Effector CD8-positive, alpha-beta T cell (primary cell): ENCODE measurements around the gene TCF7L1.
"Not testable (repeated sequence)": the region's sequence is repeated elsewhere in the genome, so short reads cannot be mapped to it uniquely, and the experiment has no call there.

Experiments used
- DNase-seq: peaks from one replicate; lab custom pipeline; 2025; lab: John Stamatoyannopoulos, UW

TCF7L1 gene

GRCh38 chr2:85326406-85327159 is 193.4 kb downstream of the TCF7L1 start:
- no peak for DNase-seq

- DNase-seq: peak; percentile 42
These were observed 194.1 kb downstream of the TCF7L1 start for GRCh38 chr2:85327160-85327821.

DNA sequence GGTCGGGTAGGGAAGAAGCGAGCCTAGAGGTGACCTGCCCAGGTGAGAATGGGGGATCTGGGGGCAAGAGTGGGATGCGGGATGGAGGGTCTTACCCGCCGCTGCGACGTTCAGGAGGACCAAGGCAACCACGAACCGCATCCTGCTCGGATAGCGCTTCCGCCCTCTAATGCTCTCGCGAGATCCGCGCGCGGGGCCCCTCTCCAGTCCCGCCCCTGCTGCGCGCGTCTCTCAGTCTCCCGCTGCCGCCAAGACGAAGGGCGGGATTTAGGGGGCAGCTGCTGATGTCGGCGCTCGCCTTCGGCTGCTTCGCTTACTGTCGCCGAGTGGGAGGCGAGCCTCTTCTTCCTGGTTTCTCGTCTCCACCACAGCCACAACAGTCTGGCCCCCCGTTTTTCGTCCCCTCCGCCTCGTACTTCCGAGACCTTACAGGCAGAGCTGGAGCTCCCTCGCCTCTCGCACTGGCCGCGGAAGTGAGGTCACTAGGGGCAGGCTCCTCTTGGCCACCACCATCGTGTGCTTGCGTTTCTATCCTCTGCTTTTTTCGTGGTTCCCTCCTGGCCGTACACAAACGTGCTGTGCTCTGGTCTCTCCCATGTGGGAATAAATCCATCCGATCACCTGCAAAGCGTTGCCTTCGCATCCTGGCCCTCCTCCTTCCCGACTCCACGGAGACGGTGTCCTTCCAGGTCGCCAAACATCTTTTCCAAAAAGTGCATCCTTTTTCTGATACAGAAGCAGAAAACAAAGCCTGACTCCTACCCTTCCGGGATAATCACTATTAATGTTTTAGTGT is 194.8 kb downstream of the TCF7L1 start, which contains the start of gene TGOLN2:
Gene TGOLN2, minus strand, starts transcription at position 168 of the 796 bp plus-strand sequence. Its CDS starts 27 bp downstream, at position 141.
- DNase-seq: peak; percentile 88

GRCh38 chr2:85329181-85329651 is 196.0 kb downstream of the TCF7L1 start:
- DNase-seq: no peak

DNA sequence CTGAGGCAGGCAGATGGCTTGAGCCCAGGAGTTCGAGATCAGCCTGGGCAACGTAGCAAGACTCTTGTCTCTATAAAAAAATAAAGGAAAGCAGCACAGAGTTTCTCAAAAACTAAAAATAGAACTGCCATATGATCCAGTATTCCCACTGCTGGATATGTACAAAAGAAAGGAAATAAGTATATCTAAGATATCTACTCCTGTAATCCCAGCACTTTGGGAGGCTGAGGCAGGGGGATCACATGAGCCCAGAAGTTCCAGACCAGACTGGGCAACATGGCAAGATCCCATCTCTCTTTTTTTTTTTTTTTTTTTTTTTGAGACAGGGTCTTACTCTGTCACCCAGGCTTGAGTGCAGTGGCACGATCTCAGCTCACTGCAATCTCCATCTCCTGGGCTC is 196.5 kb downstream of the TCF7L1 start:
- DNase-seq: not testable (repeated sequence)

DNA sequence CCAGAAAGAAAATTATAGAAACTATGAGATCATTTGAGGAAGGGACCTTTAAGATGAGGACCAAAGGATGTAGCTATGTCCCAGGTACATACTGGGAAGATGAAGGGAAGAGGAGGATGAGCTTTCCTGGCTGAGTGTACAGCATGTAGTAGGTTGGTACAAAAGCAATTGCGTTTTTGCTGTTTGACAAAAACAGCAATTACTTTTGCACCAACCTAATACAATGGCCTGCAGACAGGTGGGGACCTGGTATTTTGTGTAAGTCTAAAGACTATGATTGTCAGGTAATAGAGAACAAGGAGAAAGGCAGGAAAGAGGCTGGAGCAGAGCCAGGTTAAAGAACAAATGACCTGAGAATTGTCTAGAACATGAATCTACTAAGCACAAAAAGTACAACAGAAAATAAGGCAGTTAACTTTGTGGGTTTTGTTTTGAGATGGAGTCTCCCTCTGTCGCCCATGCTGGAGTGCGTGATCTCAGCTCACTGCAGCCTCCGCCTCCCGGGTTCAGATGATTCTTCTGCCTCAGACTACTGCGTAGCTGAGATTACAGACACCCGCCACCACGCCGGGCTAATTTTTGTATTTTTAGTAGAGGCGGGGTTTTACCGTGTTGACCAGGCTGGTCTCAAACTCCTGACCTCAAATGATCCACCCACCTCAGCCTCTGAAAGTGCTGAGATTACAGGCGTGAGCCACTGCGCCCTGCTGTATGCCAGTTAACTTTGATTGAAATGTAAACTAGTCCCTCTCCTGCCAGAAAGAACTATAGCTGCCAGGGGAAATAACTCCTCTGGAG is 197.8 kb downstream of the TCF7L1 start:
- DNase-seq: no peak

DNA sequence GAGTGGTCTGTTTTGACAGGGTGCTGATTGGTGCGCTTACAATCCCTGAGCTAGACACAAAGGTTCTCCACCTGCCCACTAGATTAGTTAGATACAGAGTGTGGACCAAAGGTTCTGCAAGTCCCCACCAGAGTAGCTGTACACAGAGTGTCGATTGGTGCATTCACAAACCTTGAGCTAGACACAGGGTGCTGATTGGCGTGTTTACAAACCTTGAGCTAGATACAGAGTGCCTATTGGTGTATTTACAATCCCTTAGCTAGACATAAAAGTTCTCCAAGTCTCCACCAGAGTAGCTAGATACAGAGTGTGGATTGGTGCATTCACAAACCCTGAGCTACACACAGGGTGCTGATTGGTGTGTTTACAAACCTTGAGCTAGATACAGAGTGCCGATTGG is 200.7 kb downstream of the TCF7L1 start:
- not testable (repeated sequence) for DNase-seq

DNA sequence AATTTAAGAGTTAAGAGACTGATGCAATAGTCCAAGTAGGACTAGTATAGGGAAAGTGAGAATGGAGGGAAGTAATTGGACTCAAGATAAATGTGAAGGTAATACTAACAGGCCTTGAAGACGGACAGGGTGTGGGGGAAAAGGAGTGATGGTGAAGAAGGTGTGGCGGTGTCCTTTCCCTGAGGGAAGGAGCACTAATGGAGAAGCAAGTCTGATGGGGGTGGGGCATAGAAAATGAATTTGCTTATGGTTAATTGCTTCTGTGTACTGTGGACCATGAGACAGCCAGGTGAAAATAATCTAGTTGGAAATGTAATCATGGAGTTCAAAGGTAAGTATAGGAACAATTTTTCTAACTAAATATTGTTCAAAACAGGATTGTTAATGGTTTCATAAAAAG is 201.7 kb downstream of the TCF7L1 start:
- DNase-seq: no peak

- DNase-seq: no peak
These were observed 207.1 kb downstream of the TCF7L1 start for GRCh38 chr2:85340034-85340892.

GRCh38 chr2:85341269-85342029 is 208.3 kb downstream of the TCF7L1 start:
- no peak for DNase-seq

- no peak for DNase-seq
These were observed 209.0 kb downstream of the TCF7L1 start for GRCh38 chr2:85342156-85342555.

DNA sequence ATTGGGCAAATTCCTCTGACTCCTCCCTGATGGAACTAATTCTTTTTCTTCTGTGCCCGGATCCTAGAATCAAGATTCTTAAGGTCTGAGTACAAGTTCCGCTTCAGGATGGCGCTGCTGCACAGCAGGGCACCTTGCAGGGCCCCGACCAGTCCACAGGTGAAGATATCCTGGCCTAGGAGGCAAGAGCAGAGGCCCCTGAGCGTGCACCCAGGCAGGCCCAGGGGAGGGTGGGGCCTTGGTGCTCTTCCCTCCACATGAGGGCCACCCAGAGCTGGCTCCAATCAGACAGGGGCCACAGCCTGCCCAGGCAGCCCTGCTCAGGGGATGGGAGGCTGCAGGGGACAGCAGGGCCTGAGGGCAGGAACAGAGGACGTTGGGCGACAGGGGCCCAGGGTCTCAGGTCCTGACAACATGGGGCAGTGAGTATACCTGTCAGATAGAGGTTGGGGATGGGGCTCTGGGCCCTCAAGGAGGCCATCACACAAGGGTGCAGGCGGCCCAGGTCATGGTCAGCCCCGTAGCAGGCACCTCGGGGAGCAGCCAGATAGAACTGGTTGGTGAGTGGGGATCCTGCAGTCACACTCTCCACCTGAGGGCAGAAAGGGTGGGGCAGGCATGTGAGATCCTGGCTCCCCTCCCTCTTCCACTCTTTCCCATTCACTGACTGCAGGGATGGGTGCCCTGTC is 210.2 kb downstream of the TCF7L1 start:
- not testable (repeated sequence) for DNase-seq

- no peak for DNase-seq
These were observed 211.3 kb downstream of the TCF7L1 start for GRCh38 chr2:85344356-85344954.

- DNase-seq: no peak
These were observed 214.4 kb downstream of the TCF7L1 start for GRCh38 chr2:85347599-85347998.

DNA sequence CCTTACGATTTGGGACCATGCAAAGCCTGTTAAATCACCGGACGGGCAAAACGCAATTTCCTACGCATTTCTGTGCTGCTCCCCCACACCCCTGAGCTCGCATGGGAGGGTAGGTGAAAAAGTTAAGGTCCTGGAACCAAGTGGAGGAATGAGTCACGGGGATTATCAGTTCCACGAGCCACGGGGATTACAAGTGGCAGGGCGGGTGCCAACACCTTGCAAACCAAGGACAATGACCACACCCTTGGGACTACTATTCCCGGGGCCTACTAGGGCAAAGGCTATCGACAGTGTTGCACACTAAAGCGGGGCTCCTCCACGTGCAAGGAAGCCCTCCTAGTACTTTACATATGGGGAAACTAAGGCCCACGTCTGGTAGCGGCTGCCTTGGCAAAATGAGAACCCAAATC is 220.7 kb downstream of the TCF7L1 start:
- DNase-seq: no peak

DNA sequence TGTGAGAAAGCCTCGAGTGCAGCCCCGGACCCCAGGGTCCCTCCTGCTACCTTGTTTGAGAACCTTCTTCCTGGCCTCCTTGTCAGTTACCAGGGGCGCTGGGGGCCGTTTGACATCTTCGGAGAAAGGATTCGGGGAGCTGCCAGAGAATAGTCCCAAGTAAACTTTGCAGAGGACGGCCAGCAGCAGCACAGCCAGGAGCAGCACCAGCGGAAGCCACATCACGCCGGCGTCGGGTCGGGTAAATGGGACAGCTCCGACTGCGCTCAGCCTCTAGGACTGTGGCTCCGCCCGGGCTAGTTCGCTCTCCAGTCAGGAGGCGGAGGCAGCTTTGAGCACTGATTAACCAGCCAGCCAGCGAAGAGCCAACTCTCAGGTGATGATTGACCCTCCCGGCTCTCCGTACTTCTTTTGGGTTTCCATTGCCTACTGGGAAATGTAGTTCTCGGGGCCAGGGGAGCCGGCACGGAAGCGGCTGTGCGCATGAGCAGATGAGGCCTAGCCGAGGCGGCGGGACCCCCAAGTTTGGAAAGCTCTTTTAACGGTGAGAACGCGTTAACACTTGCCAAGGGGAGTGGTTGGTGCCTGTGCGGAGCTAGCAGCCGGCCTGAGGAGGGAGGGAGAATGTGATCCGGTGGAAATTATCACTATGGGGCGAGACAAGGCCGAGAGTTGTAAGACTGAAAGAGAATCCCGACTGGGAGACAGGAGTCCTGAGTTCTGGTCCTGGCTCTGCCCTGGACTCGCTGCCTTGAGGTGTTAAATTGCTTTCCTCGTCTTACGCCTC is 221.3 kb downstream of the TCF7L1 start, which contains the start of the genes ELMOD3 and RETSAT:
Gene ELMOD3, plus strand, starts transcription at position 484 of the 787 bp plus-strand sequence. CDS start 2,430 bp downstream, outside the sequence.
Gene RETSAT, minus strand, starts transcription at position 243 of the 787 bp plus-strand sequence. Its CDS starts 21 bp downstream, at position 222.
- peak; percentile 97 for DNase-seq

- no peak for DNase-seq
These were observed 221.8 kb downstream of the TCF7L1 start for GRCh38 chr2:85355073-85355410.

- no peak for DNase-seq
These were observed 222.3 kb downstream of the TCF7L1 start for GRCh38 chr2:85355521-85355920.
